RPMI8226 (cell line): ENCODE measurements around the gene CFAP107.
"Not testable (repeated sequence)": the region's sequence is repeated elsewhere in the genome, so short reads cannot be mapped to it uniquely, and the experiment has no call there.

ENCODE experiments used
- DNase-seq: peaks from one replicate; pipeline ENCODE4 v3.0.0-alpha.2; 2015

CFAP107 gene

DNA sequence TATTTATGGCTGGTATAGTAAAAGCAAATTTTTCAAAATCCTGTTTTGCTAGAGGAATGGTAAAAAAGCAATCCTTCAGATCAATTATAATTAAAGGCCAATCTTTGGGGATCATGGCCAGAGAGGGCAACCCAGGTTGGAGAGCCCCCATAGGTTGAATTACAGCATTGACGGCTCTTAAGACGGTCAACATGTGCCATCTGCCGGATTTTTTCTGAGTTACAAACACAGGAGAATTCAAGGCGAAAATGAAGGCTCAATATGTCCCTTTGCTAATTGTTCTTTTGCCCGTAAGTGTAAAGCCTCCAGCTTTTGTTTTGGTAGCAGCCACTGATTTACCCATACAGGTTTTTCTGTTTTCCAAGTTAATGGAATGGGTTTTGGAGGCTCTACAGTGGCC is 35.5 kb downstream of the CFAP107 start:
- not testable (repeated sequence) for DNase-seq

DNA sequence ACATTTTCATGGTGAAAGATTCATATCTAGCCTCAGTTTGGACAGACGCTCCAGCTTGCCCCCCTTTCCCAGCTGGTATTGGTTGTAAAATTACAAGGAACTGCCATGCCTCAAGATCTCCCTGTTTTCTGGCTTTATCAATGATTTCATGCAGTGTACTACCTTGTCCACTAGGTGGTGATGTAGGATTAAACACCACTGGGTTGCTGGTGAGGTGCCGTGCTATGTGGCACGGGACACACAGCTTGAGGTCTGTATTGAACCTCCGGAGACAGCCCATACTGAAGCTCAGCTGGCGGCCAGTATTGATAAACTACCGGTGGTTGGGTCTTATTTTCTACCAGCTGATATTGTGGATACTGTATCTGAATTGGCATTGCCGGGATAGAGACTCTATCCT is 37.8 kb downstream of the CFAP107 start:
- DNase-seq, result peak; percentile 68

DNA sequence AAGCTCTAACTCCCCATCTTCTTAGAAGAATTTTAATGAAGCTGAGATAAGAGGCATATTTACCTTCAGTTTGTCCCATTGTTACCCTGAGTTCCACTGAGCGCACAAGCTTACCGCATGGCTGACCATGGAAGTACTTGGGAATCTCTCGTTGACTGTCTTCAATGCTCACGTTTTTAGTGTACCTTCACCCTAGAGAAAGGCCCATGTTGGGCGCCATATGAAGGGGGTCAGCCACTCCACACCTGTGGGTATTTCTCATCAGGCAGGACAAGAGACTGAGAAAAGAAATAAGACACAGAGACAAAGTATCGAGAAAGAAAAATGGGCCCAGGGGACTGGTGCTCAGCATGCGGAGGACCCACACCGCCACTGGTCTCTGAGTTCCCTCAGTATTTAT is 38.7 kb downstream of the CFAP107 start:
- not testable (repeated sequence) for DNase-seq

DNA sequence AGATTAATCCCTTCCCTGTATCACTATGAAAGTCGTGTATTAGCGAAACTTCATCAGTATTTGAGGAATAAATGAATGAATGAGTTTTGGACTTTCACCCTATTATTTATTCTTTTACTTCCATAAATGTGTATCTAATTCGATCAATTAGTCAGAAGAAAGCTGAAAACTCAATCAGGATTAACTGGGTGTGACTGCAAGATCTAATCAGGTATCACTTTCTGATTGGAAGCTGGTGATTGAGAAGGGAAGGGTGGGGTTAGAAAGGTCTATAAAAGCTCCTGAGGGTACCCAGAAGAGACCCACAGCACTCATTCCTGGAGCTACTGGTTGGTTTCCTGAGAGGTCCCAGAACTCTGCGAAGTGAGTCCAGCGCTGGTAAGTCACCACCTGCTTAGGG is 45.1 kb downstream of the CFAP107 start, which contains the start of gene PRAMEF1:
Gene PRAMEF1, plus strand, starts transcription at position 301 of the 400 bp plus-strand sequence. CDS start 1,831 bp downstream, outside the sequence.
- not testable (repeated sequence) for DNase-seq

DNA sequence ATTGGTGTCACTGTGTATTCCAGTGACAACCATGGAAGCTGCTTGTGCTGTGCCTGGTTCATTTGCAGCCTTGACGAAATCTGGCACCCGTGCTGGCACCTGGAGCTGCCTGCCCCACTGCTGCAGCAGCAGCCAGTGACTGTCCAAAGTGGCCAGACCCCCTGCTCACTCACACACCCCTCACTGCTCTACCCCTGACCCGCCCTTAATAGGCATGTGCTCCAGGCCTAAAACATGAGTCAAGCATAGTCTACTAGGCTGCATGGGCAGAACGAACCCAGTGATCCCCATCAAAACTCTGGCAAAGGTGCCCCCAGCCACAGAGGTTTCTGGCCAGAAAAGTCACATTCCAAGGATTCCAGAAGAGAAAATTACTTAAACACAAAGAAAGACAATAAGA is 52.9 kb downstream of the CFAP107 start:
- no peak for DNase-seq

DNA sequence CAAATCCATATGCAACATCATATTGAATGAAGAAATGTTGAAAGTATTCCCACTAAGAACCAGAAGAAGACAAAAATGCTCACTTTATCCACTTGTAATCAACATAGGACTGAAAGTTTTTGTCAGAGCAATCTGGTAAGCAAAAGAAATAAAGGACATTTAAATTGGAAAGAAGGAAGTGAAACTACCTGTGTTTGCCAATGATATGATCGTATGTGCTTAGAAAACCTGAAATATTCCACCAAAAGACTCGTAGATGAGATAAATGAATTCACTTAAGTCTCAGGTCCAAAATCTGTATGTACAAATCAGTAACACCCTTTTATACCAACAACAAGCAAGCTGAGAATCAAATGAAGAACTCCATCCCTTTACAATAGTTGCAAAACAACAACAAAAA is 53.7 kb downstream of the CFAP107 start:
- peak; percentile 55 for DNase-seq

DNA sequence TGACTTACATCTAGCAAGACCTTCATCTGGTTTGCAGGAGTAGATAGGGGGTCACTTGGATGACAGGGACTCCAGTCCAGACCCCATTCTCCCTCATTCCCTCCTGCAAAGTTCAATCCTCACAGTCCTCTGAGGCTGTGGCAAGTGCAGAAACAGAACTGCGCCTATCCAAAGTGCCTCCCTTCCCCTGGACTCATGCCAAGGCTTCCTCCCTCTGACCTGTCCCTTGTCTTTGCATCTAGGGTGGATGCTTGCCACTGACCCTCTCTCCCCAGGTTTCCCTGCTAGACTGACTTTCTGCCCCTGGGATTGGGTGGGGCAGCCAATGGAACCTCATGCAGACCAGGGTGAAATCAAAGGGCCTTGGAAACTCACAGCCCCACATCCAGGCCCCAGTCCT is 63.9 kb downstream of the CFAP107 start:
- peak; percentile 58 for DNase-seq

DNA sequence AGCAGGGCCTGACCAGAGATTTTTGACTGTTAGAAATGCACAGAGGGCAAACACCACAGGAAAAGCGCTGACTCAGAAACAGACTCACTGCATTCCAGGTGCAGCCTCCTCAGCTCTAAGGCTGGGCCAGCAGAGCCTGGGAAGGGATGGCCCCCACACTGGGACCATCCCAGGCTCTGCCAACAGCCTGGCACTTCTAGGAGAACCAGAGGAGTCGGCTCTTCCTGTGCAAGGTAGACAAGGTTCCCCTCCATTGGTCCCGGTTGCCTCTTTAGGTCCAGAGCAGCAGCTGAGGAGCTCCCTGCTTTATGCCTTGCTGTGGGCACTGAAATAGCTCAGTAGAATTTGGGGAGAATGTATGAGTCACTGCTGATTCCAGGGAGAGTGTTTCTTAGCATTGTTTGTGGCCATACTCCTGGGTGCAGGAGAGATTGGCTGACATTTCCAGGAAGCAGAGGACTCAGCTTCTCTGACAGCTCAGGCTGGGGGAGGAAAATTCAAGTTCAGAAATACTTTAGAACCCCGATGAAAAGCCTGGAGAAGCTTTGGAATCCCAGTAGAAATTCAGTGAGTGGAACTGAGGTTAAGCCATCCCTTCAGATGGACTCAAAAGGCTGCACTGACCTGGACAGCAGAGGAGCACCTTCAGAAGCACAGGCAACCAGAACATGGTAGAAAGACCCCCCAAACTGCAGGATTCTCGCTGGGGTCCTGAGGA is 64.8 kb downstream of the CFAP107 start:
- DNase-seq, result peak; percentile 81

DNA sequence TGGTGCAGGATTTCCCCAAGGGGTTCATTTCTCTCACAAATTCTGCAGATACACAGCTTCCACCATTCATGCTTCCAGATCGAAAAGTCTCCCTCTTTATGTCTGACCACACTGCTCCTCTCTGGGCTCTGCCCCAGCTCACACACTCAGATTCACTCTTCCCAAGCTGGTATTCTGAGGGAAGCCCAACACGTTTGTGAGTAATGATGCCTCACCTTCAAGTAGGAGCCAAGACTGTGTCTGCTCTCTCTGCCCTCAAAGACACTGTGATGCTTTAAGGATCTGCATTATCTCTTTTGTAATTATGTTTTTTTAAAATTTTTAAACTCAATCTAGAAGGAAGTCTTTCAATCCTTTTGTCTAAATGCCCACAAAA is 65.4 kb downstream of the CFAP107 start:
- DNase-seq, result no peak
